Nephron progenitor cell (in vitro differentiated cells): ENCODE measurements around the gene COL6A2.
"Not testable (repeated sequence)": the region's sequence is repeated elsewhere in the genome, so short reads cannot be mapped to it uniquely, and the experiment has no call there.

ENCODE experiments used
- DNase-seq: peaks from one replicate; pipeline ENCODE4 v3.0.0; 2021
- H3K27ac Mint-ChIP-seq: 2 replicates; pipeline ENCODE4 v1.8.0; 2021; ENCODE audit warnings: mild to moderate bottlenecking, moderate library complexity, mixed read lengths
- H3K27me3 Mint-ChIP-seq: 2 replicates; pipeline ENCODE4 v1.8.0; 2021; ENCODE audit warnings: mild to moderate bottlenecking, low read depth, mixed read lengths; ENCODE audit not compliant: poor library complexity
- H3K36me3 Mint-ChIP-seq: 2 replicates; pipeline ENCODE4 v1.8.0; 2021; ENCODE audit warnings: low read depth, mixed read lengths
- H3K4me1 Mint-ChIP-seq: 2 replicates; pipeline ENCODE4 v1.8.0; 2021; ENCODE audit warnings: mixed read lengths
- H3K4me3 Mint-ChIP-seq: 2 replicates; pipeline ENCODE4 v1.8.0; 2021; ENCODE audit warnings: mild to moderate bottlenecking, moderate library complexity, mixed read lengths
- H3K9me3 Mint-ChIP-seq: 2 replicates; pipeline ENCODE4 v1.8.0; 2021; ENCODE audit warnings: mild to moderate bottlenecking, moderate library complexity, mixed read lengths
- TF ChIP-seq, protein P1 (sequence below): fragments of 200-600 bp; sonication (generic); IDR thresholded peaks from 2 replicates; pipeline ENCODE4 v1.5.0; 2021; ENCODE audit warnings: antibody characterized with exemption

COL6A2 gene

DNA sequence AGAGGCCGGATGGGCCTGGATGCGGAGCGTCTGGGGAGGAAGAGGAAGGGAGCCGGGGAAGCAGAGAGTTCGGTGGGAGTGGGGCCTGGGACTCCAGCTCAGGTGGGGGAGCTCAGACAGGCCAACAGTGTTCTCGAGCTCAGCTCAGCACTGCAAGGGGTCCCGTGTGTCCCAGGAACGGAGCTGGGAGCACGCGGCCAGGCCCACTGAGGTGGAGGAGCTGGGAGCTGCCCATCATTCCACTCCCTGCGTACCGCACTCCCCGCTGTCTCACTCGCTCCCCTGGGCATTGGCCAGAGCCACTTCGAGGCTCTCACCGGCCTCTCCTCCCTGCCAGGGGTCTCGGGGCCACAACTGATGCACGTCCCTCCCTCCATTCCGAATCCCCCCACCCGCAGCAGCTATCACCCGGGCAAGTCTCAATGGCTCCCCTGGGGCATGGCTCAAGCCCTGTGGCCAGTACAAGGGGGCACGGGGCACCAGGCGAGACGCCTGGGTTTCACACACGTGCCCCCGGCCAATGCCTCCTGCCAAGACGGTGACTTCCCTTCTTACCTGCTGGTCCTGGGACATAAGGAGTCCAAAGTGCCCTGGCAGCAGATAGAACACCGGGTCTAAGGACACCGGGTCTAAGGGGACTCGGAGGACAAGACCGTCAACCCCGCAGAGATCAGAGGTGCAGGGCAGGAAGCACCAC lies 30.3 kb upstream of the COL6A2 start:
- Mint-ChIP-seq H3K27ac (peak overlapping the region; percentile 25), H3K27me3 (peaks cover 19% of the 10 kb centered on the region), H3K36me3 (no peaks in the 10 kb centered on the region), H3K4me3 (no peak overlapping the region), H3K9me3 (peaks cover 9% of the 10 kb centered on the region), H3K4me1 (peaks cover 55% of the 10 kb centered on the region)
- TF ChIP-seq, protein P1, sequence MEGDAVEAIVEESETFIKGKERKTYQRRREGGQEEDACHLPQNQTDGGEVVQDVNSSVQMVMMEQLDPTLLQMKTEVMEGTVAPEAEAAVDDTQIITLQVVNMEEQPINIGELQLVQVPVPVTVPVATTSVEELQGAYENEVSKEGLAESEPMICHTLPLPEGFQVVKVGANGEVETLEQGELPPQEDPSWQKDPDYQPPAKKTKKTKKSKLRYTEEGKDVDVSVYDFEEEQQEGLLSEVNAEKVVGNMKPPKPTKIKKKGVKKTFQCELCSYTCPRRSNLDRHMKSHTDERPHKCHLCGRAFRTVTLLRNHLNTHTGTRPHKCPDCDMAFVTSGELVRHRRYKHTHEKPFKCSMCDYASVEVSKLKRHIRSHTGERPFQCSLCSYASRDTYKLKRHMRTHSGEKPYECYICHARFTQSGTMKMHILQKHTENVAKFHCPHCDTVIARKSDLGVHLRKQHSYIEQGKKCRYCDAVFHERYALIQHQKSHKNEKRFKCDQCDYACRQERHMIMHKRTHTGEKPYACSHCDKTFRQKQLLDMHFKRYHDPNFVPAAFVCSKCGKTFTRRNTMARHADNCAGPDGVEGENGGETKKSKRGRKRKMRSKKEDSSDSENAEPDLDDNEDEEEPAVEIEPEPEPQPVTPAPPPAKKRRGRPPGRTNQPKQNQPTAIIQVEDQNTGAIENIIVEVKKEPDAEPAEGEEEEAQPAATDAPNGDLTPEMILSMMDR, result no peak
- no peak for DNase-seq

DNA sequence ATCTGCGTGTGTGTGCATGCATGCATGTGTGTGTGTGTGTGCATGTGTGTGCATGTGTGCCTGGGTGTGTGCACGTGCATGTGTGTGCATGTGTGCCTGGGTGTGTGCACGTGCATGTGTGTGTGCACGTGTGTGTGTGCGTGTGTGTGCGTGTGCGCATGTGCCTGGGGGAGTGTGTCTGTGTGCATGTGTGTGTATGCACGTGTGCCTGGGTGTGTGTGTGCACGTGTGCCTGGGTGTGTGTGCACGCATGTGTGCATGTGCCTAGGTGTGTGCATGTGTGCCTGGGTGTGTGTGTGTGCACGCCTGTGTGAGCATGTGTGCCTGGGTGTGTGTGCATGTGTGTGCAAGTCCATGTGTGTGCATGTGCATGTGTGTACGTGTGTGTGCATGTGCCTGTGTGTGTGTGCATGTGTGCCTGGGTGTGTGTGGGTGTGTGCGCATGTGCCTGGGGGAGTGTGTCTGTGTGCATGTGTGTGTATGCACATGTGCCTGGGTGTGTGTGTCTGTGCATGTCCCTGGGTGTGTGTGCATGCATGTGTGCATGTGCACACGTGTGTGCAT lies 29.3 kb upstream of the COL6A2 start:
- H3K9me3 Mint-ChIP-seq, result peaks cover under 1% of the 10 kb centered on the region
- H3K27me3 Mint-ChIP-seq, result peaks cover 14% of the 10 kb centered on the region
- peaks cover 55% of the 10 kb centered on the region for H3K4me1 Mint-ChIP-seq
- H3K27ac Mint-ChIP-seq, result no peak overlapping the region
- H3K4me3 Mint-ChIP-seq, result no peak overlapping the region
- DNase-seq, result no peak
- TF ChIP-seq, protein P1, result no peak
- no peaks in the 10 kb centered on the region for H3K36me3 Mint-ChIP-seq

DNA sequence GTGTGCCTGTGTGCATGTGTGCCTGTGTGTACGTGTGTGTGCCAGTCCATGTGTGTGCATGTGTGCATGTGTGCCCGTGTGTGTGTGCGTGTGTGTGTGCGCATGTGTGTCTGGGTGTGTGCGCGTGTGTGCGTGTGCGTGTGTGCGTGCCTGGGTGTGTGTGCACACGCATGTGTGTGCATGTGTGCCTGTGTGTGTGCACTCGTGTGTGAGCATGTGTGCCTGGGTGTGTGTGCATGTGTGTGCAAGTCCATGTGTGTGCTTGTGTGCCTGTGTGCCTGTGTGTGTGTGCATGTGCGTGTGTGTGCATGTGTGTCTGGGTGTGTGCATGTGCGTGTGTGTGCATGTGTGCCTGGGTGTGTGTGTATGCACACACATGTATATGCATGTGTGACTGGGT lies 28.7 kb upstream of the COL6A2 start:
- no peaks in the 10 kb centered on the region for H3K36me3 Mint-ChIP-seq
- H3K4me3 Mint-ChIP-seq, result no peak overlapping the region
- H3K27me3 Mint-ChIP-seq, result peaks cover 13% of the 10 kb centered on the region
- no peak for DNase-seq
- H3K4me1 Mint-ChIP-seq, result peaks cover 54% of the 10 kb centered on the region
- H3K9me3 Mint-ChIP-seq, result no peaks in the 10 kb centered on the region
- TF ChIP-seq, protein P1, result no peak
- no peak overlapping the region for H3K27ac Mint-ChIP-seq

DNA sequence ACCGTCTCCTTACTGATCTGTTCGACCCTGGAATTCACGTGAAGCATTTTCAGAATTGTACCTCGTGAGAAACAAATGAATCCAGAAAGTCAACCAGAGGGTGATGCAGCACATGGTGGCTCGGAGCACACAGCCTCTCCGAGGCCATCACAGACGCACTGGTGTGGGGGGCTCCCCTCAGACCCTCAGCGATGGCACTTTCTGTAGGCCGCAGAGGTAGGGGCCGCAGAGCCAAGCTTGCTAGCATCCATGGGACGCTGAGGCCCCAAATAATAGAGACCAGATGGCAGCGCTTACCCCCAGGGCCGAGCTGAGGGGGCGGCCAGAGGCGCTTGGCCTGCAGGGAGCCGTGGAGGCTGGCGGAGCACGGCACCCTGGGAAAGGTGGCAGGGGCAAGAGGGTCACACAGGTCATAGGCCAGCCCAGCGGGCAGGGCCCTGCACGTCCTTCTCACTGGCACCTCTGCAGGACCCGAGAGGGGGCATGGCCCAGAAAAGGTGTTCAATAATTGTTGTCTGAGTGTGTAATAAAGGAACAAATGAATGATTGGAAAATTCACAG lies 28.1 kb upstream of the COL6A2 start:
- Mint-ChIP-seq H3K36me3 (no peaks in the 10 kb centered on the region), H3K4me1 (peaks cover 47% of the 10 kb centered on the region), H3K4me3 (no peak overlapping the region), H3K27ac (no peak overlapping the region), H3K9me3 (no peaks in the 10 kb centered on the region), H3K27me3 (peaks cover 14% of the 10 kb centered on the region)
- TF ChIP-seq, protein P1, result no peak
- DNase-seq, result no peak

DNA sequence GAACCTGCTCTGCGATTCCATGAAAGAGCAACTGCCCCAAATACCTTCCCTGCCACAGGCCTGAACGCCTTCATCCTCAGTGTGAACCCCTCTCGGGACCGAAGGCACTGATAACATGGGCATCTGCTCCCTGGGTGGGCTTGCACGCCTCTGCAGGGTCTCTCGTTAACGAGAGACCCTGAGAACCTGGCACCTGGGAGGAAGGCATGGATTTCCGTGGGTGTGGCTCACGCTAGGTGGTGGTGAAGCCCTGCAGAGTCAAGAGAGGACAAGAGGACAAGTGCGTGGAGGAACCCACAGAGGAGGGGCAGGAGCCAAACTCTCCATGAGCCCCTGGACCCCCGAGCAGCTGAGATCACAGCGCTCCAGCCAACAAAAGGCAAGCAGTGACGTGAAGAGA lies 26.8 kb upstream of the COL6A2 start:
- DNase-seq, result no peak
- no peaks in the 10 kb centered on the region for H3K36me3 Mint-ChIP-seq
- no peaks in the 10 kb centered on the region for H3K9me3 Mint-ChIP-seq
- TF ChIP-seq, protein P1, result no peak
- no peak overlapping the region for H3K27ac Mint-ChIP-seq
- H3K27me3 Mint-ChIP-seq, result peaks cover 13% of the 10 kb centered on the region
- peaks cover 35% of the 10 kb centered on the region for H3K4me1 Mint-ChIP-seq
- H3K4me3 Mint-ChIP-seq, result no peak overlapping the region

DNA sequence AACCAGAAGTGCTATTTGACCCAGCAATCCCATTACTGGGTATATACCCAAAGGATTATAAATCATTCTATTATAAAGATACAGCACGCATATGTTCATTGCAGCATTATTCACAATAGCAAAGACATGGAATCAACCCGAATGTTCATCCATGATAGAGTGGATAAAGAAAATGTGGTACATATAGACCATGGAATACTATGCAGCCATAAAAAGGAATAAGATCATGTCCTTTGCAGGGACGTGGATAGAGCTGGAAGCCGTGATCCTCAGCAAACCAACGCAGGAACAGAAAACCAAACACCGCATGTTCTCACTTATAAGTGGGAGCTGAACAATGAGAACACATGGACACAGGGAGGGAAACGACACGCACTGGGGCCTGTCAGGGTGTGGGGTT lies 21.2 kb upstream of the COL6A2 start:
- peaks cover 15% of the 10 kb centered on the region for H3K27me3 Mint-ChIP-seq
- DNase-seq, H3K36me3 Mint-ChIP-seq, H3K27ac Mint-ChIP-seq, H3K4me1 Mint-ChIP-seq, H3K9me3 Mint-ChIP-seq, H3K4me3 Mint-ChIP-seq: not testable (repeated sequence)
